Stomach (tissue), 9 donors: Measurements from ENCODE around the gene COP1. TPM values are rescaled to one million over a fixed set of nuclear protein-coding genes. Genes with fewer than 3 reads are reported as not detected.

Source experiments
- DNase-seq, 2 donors: peaks; one replicate each; pipeline versions ENCODE4 v3.0.0 to v3.0.0-alpha.2; 2013 to 2019
- H3K27ac ChIP-seq, 5 donors: fragments of 200-600 bp in 4 of 5; sonication (generic) in 4 of 5; one replicate each; pipeline ENCODE4 v1.5.1; 2013 to 2019; ENCODE audit warnings: mild to moderate bottlenecking in 1 of 5, moderate library complexity in 1 of 5
- H3K27me3 ChIP-seq, 3 donors: fragments of 200-600 bp; sonication (generic); one replicate each; pipeline ENCODE4 v1.5.1; 2017 to 2019; ENCODE audit warnings: mixed run types in 1 of 3
- H3K36me3 ChIP-seq, 4 donors: fragments of 200-600 bp; sonication (generic); 1 replicate in 3 of 4; 2 replicates in 1 of 4; pipeline ENCODE4 v1.5.1; 2016 to 2019
- H3K4me1 ChIP-seq, 4 donors: fragments of 200-600 bp; sonication (generic); one replicate each; pipeline ENCODE4 v1.5.1; 2016 to 2019
- H3K4me3 ChIP-seq, 4 donors: fragments of 200-600 bp; sonication (generic) in 3 of 4; one replicate each; pipeline ENCODE4 v1.5.1; 2016 to 2019; ENCODE audit warnings: mild to moderate bottlenecking in 1 of 4
- H3K9me3 ChIP-seq, 4 donors: fragments of 200-600 bp; sonication (generic); one replicate each; pipeline ENCODE4 v1.5.1; 2016 to 2019
- CTCF ChIP-seq, 7 experiments: fragments of 450-650 bp in 4 of 7; fragments of 200-600 bp in 3 of 7; sonication (generic) in 3 of 7; IDR thresholded peaks; one replicate each; pipeline ENCODE4 v1.5.1; 2016 to 2019; ENCODE audit warnings: antibody characterized with exemption in 7 of 7, control low read depth in 2 of 7, mild to moderate bottlenecking in 1 of 7
- EP300 ChIP-seq: sonication (generic); formaldehyde crosslinking; IDR thresholded peaks from one replicate; pipeline ENCODE4 v1.6.1; 2017; ENCODE audit warnings: antibody characterized with exemption
- POLR2A ChIP-seq, 4 donors: fragments of 450-650 bp; IDR thresholded peaks; one replicate each; pipeline ENCODE4 v1.6.1; 2016; ENCODE audit warnings: antibody characterized with exemption in 4 of 4, control low read depth in 2 of 4, mild to moderate bottlenecking in 1 of 4, moderate library complexity in 1 of 4
- POLR2AphosphoS5 ChIP-seq, 3 donors: sonication (generic); formaldehyde crosslinking; IDR thresholded peaks; one replicate each; pipeline ENCODE4 v1.6.1; 2016; ENCODE audit warnings: antibody characterized with exemption in 3 of 3
- WGBS, 5 donors: extraction: QIAGEN DNeasy Blood & Tissue Kit in 3 of 5; methylation state at CpG; one replicate each; pipeline versions ENCODE4 v1.1.5 to v1.1.7; 2013 to 2018; 5-methylcytosine and 5-hydroxymethylcytosine counted together
- intact Hi-C: fragments of 100-400 bp; cut with DNase I; formaldehyde crosslinking; loops from one replicate; pipeline ENCODE4 v1.15.1; 2023; ENCODE audit warnings: low total_unique reads
- polyA plus RNA-seq, 3 donors: library from polyadenylated mRNA; stranded (reverse); fragments of 200-250 nt; gene quantifications; one replicate each; pipeline ENCODE4 v1.2.3, GENCODE V29; 2013
- total RNA-seq, 5 donors: library from RNA; depleted of rRNA; stranded (reverse); fragments of >200 nt; gene quantifications; one replicate each; pipeline versions ENCODE4 v1.1.0 to v1.2.3, GENCODE V29; 2014 to 2016
- donor health status: healthy with polysubstance abuse.
- donor health status: Bipolar disorder and iron deficiency.
- donor health status: healthy.

Gene COP1
- total and polyA plus RNA-seq, 8 donors: 36.2 to 127 (median 55.1) TPM

- H3K4me1 ChIP-seq: peaks cover 0 to 13% (median 5%) of the 10 kb centered on the region in 4 donors
- no peak overlapping the region for H3K4me3 ChIP-seq
- peak in 1 of 2 donors; percentile 2 for DNase-seq
- 39 to 59% (median 48%) methylated on average over 2 of the region's 2 CpGs for WGBS, 5 donors
- H3K27me3 ChIP-seq: no peaks in the 10 kb centered on the region
- no peaks in the 10 kb centered on the region for H3K9me3 ChIP-seq
- peaks cover 0 to 50% (median 45%) of the 10 kb centered on the region in 4 donors for H3K36me3 ChIP-seq
- intact Hi-C loops: no loop called here
- TF ChIP-seq EP300: no peak
- TF ChIP-seq POLR2AphosphoS5 (IDR thresholded peaks at IDR 0.05): no peak
- no peak for TF ChIP-seq CTCF (IDR thresholded peaks at IDR 0.05)
- TF ChIP-seq POLR2A (IDR thresholded peaks at IDR 0.05): no peak
- H3K27ac ChIP-seq: no peak overlapping the region
Measured at GRCh38 chr1:176177764-176178163, 29.3 kb downstream of the COP1 start.

- Histone ChIP-seq H3K27ac (no peak overlapping the region), H3K27me3 (no peaks in the 10 kb centered on the region), H3K36me3 (peaks cover 0 to 55% (median 52%) of the 10 kb centered on the region in 4 donors), H3K9me3 (no peaks in the 10 kb centered on the region), H3K4me1 (peaks cover 0 to 13% (median 4%) of the 10 kb centered on the region in 4 donors), H3K4me3 (no peak overlapping the region)
- intact Hi-C loops: no loop called here
- no peak for DNase-seq
- TF ChIP-seq CTCF (IDR thresholded peaks at IDR 0.05): no peak
Measured at GRCh38 chr1:176174108-176174507, 33.0 kb downstream of the COP1 start.

- H3K27me3 ChIP-seq: no peaks in the 10 kb centered on the region
- TF ChIP-seq CTCF (IDR thresholded peaks at IDR 0.05): no peak
- 97 to 99% (median 98%) methylated on average over 6 of the region's 6 CpGs for WGBS, 5 donors
- no peak for DNase-seq
- intact Hi-C loops: no loop called here
- H3K27ac ChIP-seq: no peak overlapping the region
- H3K4me3 ChIP-seq: no peak overlapping the region
- H3K9me3 ChIP-seq: no peaks in the 10 kb centered on the region
- peaks cover 0 to 55% (median 52%) of the 10 kb centered on the region in 4 donors for H3K36me3 ChIP-seq
- H3K4me1 ChIP-seq: no peaks in the 10 kb centered on the region
Measured at GRCh38 chr1:176172215-176172614, 34.9 kb downstream of the COP1 start.

GRCh38 chr1:176167210-176167609 lies 39.9 kb downstream of the COP1 start:
- Histone ChIP-seq H3K9me3 (no peaks in the 10 kb centered on the region), H3K36me3 (peaks cover 0 to 38% (median 31%) of the 10 kb centered on the region in 4 donors), H3K4me1 (peaks cover 0 to 3% (median 0%) of the 10 kb centered on the region in 4 donors), H3K4me3 (no peak overlapping the region), H3K27me3 (no peaks in the 10 kb centered on the region), H3K27ac (no peak overlapping the region)
- TF ChIP-seq CTCF (IDR thresholded peaks at IDR 0.05) (no peak), POLR2AphosphoS5 (IDR thresholded peaks at IDR 0.05) (no peak), POLR2A (IDR thresholded peaks at IDR 0.05) (no peak), EP300 (no peak)
- intact Hi-C loops: no loop called here
- 92 to 96% (median 94%) methylated on average over 4 of the region's 4 CpGs for WGBS, 5 donors
- DNase-seq: no peak
